Epithelial cell of prostate (primary cell): ENCODE measurements around the gene LRG1.
"Not testable (repeated sequence)": the region's sequence is repeated elsewhere in the genome, so short reads cannot be mapped to it uniquely, and the experiment has no call there.

Experiments used
- DNase-seq: peaks from one replicate; pipeline ENCODE4 v3.0.0-alpha.2; 2011; ENCODE audit warnings: low read depth, low spot score
- H3K27ac ChIP-seq: fragments of 450-650 bp; 2 replicates; pipeline ENCODE4 v1.5.1; 2017; ENCODE audit warnings: mild to moderate bottlenecking

Gene LRG1

GRCh38 chr19:4533334-4533733 lies 6.5 kb downstream of the LRG1 start:
- H3K27ac ChIP-seq = no peak overlapping the region
- no peak for DNase-seq

GRCh38 chr19:4531562-4532165 lies 8.2 kb downstream of the LRG1 start:
- no peak for DNase-seq
- no peak overlapping the region for H3K27ac ChIP-seq

GRCh38 chr19:4529924-4530522 lies 9.8 kb downstream of the LRG1 start:
- DNase-seq = no peak

GRCh38 chr19:4528843-4529242 lies 11.0 kb downstream of the LRG1 start:
- no peak for DNase-seq
- no peak overlapping the region for H3K27ac ChIP-seq

More at GRCh38 chr19:4529924-4530522, 9.8 kb downstream of the LRG1 start:
- H3K27ac ChIP-seq = no peak overlapping the region

- not testable (repeated sequence) for H3K27ac ChIP-seq
These were observed 12.5 kb downstream of the LRG1 start for GRCh38 chr19:4527377-4527776.

GRCh38 chr19:4525563-4526002 lies 14.3 kb downstream of the LRG1 start:
- DNase-seq = no peak
- no peak overlapping the region for H3K27ac ChIP-seq

More at GRCh38 chr19:4527377-4527776, 12.5 kb downstream of the LRG1 start:
- DNase-seq = not testable (repeated sequence)

- no peak for DNase-seq
- no peak overlapping the region for H3K27ac ChIP-seq
These were observed 14.9 kb downstream of the LRG1 start for GRCh38 chr19:4524808-4525562.

GRCh38 chr19:4523306-4524110 lies 16.3 kb downstream of the LRG1 start:
- DNase-seq = no peak
- H3K27ac ChIP-seq = no peak overlapping the region

- no peak for DNase-seq
- H3K27ac ChIP-seq = no peak overlapping the region
These were observed 17.4 kb downstream of the LRG1 start for GRCh38 chr19:4522291-4523002.

- no peak overlapping the region for H3K27ac ChIP-seq
- no peak for DNase-seq
These were observed 18.0 kb downstream of the LRG1 start for GRCh38 chr19:4521888-4522242.

- no peak for DNase-seq
- no peak overlapping the region for H3K27ac ChIP-seq
These were observed 18.5 kb downstream of the LRG1 start for GRCh38 chr19:4521170-4521887.

- H3K27ac ChIP-seq = peak overlapping the region; percentile 75
- DNase-seq = no peak
These were observed 20.1 kb downstream of the LRG1 start for GRCh38 chr19:4519521-4520277.

GRCh38 chr19:4519172-4519496 lies 20.7 kb downstream of the LRG1 start:
- H3K27ac ChIP-seq = peak overlapping the region; percentile 75
- no peak for DNase-seq

GRCh38 chr19:4518345-4519171 lies 21.3 kb downstream of the LRG1 start, which contains the start of gene PLIN4:
TSS of gene PLIN4 (minus strand) at chr19:4518486. CDS start at chr19:4518272, 214 bp downstream.
- DNase-seq = no peak
- peak within 1 kb of the TSS; percentile 75 for H3K27ac ChIP-seq

GRCh38 chr19:4517451-4518057 lies 22.3 kb downstream of the LRG1 start:
- DNase-seq = no peak
- H3K27ac ChIP-seq = no peak overlapping the region

GRCh38 chr19:4516939-4517300 lies 22.9 kb downstream of the LRG1 start:
- H3K27ac ChIP-seq = no peak overlapping the region
- no peak for DNase-seq

- no peak for DNase-seq
These were observed 23.5 kb downstream of the LRG1 start for GRCh38 chr19:4516199-4516938.

More at GRCh38 chr19:4516199-4516938, 23.5 kb downstream of the LRG1 start:
- no peak overlapping the region for H3K27ac ChIP-seq
